Natural killer cell treated with Interleukin-12 subunit alpha and Interleukin-12 subunit beta and Interleukin-15 and Interleukin-18, amount 100 ng/mL, for 72 hours (primary cell): ENCODE data around the gene DCST1. TPM values are rescaled to one million over a fixed set of nuclear protein-coding genes. Genes with fewer than 3 reads are reported as not detected.

Experiments
- ATAC-seq, 2 donors: fragments of 150-1000 bp; cut with Tn5 transposase in 1 of 2; sonication (Bioruptor Pico), chemical (Tn5 transposase) in 1 of 2; 2 replicates each; pipeline ENCODE4 v1.10.0; 2021
- DNase-seq: peaks from one replicate; pipeline ENCODE4 v3.0.0; 2022; ENCODE audit warnings: low spot score
- H3K27ac Mint-ChIP-seq, 2 donors: 1 replicate in 1 of 2; 2 replicates in 1 of 2; pipeline ENCODE4 v1.8.0; 2022; ENCODE audit warnings: mixed read lengths in 2 of 2, mild to moderate bottlenecking in 1 of 2, moderate library complexity in 1 of 2
- H3K27me3 Mint-ChIP-seq, 2 donors: 1 replicate in 1 of 2; 2 replicates in 1 of 2; pipeline ENCODE4 v1.8.0; 2022; ENCODE audit warnings: mixed read lengths in 2 of 2
- H3K36me3 Mint-ChIP-seq: one replicate; pipeline ENCODE4 v1.8.0; 2022; ENCODE audit warnings: mixed read lengths
- H3K4me1 Mint-ChIP-seq, 2 donors: 1 replicate in 1 of 2; 2 replicates in 1 of 2; pipeline ENCODE4 v1.8.0; 2022; ENCODE audit warnings: low read depth in 2 of 2, mixed read lengths in 2 of 2, mild to moderate bottlenecking in 1 of 2
- H3K4me3 Mint-ChIP-seq: one replicate; pipeline ENCODE4 v1.8.0; 2022; ENCODE audit warnings: mixed read lengths
- H3K9me3 Mint-ChIP-seq: 2 replicates; pipeline ENCODE4 v1.8.0; 2022; ENCODE audit warnings: mixed read lengths
- total RNA-seq, 2 donors: library from RNA; stranded (reverse); gene quantifications; one replicate each; pipeline ENCODE4 v1.2.3, GENCODE V29; 2022

DCST1 gene
- total RNA-seq, 2 donors from 2014 or later = not detected

DNA sequence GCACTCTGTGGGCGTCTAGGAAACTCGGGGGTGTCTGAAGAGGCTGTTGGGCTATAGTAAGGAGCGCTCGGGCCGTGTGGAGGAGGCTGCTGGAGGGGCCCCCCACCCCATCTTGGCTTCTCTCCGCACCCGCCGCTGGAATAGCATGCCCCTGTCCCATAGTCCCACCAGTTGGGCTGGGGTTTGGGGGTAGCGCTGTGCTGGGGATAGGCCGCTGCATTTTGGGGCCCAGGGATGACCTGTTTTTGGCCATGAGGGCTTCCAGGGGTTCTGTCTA, 45.5 kb downstream of the DCST1 start:
- Mint-ChIP-seq H3K27me3 (peaks cover 26 to 36% of the 10 kb centered on the region in 2 donors), H3K4me1 (peaks cover 25% of the 10 kb centered on the region in 2 donors), H3K36me3 (peaks cover 6% of the 10 kb centered on the region), H3K27ac (no peak overlapping the region), H3K4me3 (peak overlapping the region; percentile 65), H3K9me3 (no peaks in the 10 kb centered on the region)
- ATAC-seq (no peak), DNase-seq (peak; percentile 57)

DNA sequence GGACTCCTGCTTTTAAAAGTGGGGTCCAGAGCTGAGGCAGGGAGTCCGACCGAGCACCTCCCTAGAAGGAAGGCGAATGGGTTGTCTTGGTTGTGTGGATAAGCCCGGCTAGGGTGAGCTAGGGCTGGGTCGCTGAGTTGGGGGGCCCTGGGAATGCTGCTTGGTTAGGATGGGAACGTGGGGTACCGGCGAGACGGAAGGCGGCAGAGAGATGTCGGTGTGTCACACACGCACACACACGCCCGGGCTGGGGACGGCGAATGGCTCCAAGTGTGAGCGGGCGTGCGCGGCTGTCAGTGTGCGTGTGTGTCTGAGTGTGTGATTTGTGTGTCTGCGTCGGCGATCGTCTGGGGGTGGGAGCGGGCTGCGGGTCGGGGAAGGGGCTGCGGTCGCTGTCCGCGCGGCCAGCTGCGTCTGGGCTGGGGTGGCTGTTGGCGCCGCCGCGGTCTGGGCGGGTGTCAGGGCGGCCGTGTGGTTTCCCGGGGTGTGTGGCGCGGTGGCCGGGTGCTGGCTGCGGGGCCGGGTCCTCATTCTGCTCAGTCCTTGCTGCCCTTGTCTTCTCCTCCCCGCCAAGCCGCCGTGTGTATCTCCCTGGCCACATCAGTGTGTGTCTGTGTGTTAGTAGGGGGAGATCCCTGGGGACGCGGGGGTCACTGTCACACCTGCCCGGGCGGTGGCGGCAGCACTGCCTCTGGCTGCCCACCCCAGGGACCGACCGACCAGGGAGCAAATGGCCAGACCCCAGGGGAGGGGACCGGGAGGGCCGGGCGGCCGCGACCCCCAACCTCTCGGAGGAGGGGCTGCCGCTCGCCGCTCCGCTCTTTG, 46.1 kb downstream of the DCST1 start:
- Mint-ChIP-seq H3K36me3 (peaks cover 6% of the 10 kb centered on the region), H3K9me3 (no peaks in the 10 kb centered on the region), H3K4me1 (peaks cover 27 to 30% of the 10 kb centered on the region in 2 donors), H3K27me3 (peaks cover 26 to 36% of the 10 kb centered on the region in 2 donors), H3K4me3 (peak overlapping the region; percentile 65), H3K27ac (no peak overlapping the region)
- peak; percentile 58 for DNase-seq
- ATAC-seq = no peak

DNA sequence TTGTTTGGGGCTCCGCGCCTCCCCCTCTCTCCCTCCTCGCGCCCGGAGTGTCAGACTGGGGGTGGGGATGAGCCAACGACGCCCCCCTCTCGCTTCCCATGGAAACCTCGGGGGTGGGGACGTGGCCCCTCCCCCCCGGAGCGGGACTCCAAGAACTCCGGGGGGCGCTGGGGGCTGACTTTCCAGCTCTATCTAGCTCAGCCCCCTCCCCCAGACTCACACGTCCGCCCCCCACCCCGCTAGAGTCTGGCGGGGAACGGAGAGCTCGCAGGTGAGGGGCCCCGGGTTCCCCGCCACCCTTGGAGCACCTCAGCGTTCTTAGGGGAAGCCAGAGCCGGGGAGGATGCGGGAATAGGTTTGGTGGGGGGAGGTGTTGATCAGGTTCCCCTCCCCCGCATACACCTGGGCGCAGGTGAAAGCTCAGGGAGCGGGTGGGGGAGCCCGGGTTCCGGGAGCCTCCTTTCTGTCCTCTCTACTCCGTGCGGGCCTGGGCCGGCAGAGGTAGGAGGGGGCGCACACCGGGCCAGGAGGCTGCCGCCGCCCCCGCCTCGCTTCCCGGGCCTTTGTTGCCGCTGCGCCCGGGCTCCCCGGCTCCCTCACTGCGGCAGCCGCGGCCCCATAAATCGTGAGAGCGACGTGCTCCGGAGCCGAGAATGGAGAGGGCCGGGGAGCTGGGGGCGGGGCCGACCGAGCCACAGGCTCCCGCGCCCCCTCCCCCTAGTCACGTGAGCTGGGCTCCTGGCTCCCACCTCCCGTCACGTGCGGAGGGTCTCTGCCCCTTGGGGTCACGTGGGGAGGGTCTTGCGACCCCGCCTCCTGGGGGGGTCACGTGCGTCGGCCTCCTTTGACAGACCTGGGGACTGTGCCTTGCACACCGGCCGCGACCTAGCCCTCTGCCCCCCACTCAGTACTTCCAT, 46.9 kb downstream of the DCST1 start:
- peak; percentile 32 for DNase-seq
- no peak for ATAC-seq
- Mint-ChIP-seq H3K27ac (no peak overlapping the region), H3K9me3 (no peaks in the 10 kb centered on the region), H3K4me3 (peak overlapping the region; percentile 81), H3K36me3 (peaks cover 6% of the 10 kb centered on the region), H3K27me3 (peaks cover 26 to 36% of the 10 kb centered on the region in 2 donors), H3K4me1 (peaks cover 31 to 37% of the 10 kb centered on the region in 2 donors)

DNA sequence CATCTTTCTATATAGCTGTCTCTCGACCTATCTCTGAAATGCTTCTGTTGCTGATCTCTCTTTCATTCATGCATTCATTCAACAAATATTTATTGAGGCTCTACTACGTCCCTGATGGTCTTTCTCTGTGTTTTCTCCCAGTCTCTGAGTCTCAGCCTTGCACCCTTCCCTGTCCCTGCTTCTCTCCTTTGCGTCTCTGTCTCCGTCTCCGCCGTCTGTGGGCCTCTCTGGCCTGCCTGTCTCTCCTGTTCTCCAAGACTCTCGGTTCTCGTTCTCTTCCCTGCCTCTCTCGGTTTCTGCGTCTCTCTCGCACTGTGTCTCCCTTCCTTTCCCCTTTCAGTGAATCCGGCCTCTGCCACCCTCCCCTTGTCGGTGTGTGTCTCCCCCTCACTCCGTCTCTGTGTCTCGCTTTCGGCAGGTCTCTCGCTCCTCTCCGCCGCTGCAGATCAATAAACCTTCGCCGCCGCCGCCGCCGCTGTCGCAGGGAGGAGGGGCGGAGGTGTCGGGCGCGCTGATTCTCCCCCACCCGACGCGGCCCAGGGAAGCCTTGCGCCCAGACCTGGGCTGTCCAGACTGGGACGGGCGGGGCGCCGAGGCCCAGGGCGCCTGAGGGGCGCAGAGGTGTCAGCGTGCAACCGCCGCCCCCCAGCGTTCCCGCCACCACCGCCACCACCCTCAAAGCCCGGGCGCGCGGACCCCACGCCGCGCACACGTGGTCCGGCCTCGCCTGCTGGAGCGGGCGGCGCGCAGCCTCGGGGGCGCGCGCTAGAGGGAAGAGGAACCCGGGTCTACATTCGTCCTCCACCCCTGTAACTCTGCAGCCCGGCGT, 48.1 kb downstream of the DCST1 start:
- no peak for ATAC-seq
- Mint-ChIP-seq H3K27ac (peak overlapping the region in 1 of 2 donors; percentile 3), H3K36me3 (peaks cover 6% of the 10 kb centered on the region), H3K4me1 (peaks cover 34 to 38% of the 10 kb centered on the region in 2 donors), H3K4me3 (peak overlapping the region; percentile 81), H3K27me3 (peaks cover 26 to 36% of the 10 kb centered on the region in 2 donors), H3K9me3 (no peaks in the 10 kb centered on the region)
- DNase-seq = no peak

GRCh38 chr1:155082301-155083051, 48.9 kb downstream of the DCST1 start:
- H3K9me3 Mint-ChIP-seq = no peaks in the 10 kb centered on the region
- peaks cover 6% of the 10 kb centered on the region for H3K36me3 Mint-ChIP-seq
- peaks cover 26 to 36% of the 10 kb centered on the region in 2 donors for H3K27me3 Mint-ChIP-seq
- DNase-seq (no peak), ATAC-seq (no peak)
- H3K27ac Mint-ChIP-seq = no peak overlapping the region
- peak overlapping the region; percentile 27 for H3K4me3 Mint-ChIP-seq
- peaks cover 34 to 38% of the 10 kb centered on the region in 2 donors for H3K4me1 Mint-ChIP-seq

GRCh38 chr1:155083052-155083541, 49.5 kb downstream of the DCST1 start:
- no peak overlapping the region for H3K4me3 Mint-ChIP-seq
- no peaks in the 10 kb centered on the region for H3K9me3 Mint-ChIP-seq
- no peak overlapping the region for H3K27ac Mint-ChIP-seq
- H3K36me3 Mint-ChIP-seq = peaks cover 6% of the 10 kb centered on the region
- DNase-seq (no peak), ATAC-seq (no peak)
- peaks cover 26 to 36% of the 10 kb centered on the region in 2 donors for H3K27me3 Mint-ChIP-seq
- H3K4me1 Mint-ChIP-seq = peaks cover 34 to 38% of the 10 kb centered on the region in 2 donors

GRCh38 chr1:155083865-155084721, 50.5 kb downstream of the DCST1 start:
- peak overlapping the region; percentile 90 to 91 for H3K27ac Mint-ChIP-seq
- DNase-seq (no peak), ATAC-seq (no peak)
- peak overlapping the region; percentile 92 for H3K4me3 Mint-ChIP-seq
- H3K4me1 Mint-ChIP-seq = peaks cover 34 to 38% of the 10 kb centered on the region in 2 donors
- H3K27me3 Mint-ChIP-seq = peaks cover 26 to 35% of the 10 kb centered on the region in 2 donors
- H3K36me3 Mint-ChIP-seq = peaks cover 6% of the 10 kb centered on the region
- H3K9me3 Mint-ChIP-seq = no peaks in the 10 kb centered on the region

- Mint-ChIP-seq H3K4me3 (peak overlapping the region; percentile 92), H3K9me3 (no peaks in the 10 kb centered on the region), H3K36me3 (peaks cover 6% of the 10 kb centered on the region), H3K4me1 (peaks cover 26 to 30% of the 10 kb centered on the region in 2 donors), H3K27ac (peak overlapping the region; percentile 90 to 91), H3K27me3 (peaks cover 18 to 27% of the 10 kb centered on the region in 2 donors)
- DNase-seq = peak; percentile 93
- peak; percentile 92 to 93 for ATAC-seq
These were observed 51.3 kb downstream of the DCST1 start for GRCh38 chr1:155084722-155085503.

GRCh38 chr1:155085504-155086127, 52.0 kb downstream of the DCST1 start:
- peak; percentile 80 for DNase-seq
- Mint-ChIP-seq H3K27ac (peak overlapping the region; percentile 90 to 91), H3K27me3 (peaks cover 17 to 24% of the 10 kb centered on the region in 2 donors), H3K36me3 (peaks cover 6% of the 10 kb centered on the region), H3K9me3 (no peaks in the 10 kb centered on the region), H3K4me1 (peaks cover 25 to 30% of the 10 kb centered on the region in 2 donors), H3K4me3 (peak overlapping the region; percentile 92)
- peak; percentile 25 to 43 for ATAC-seq

GRCh38 chr1:155086128-155086741, 52.6 kb downstream of the DCST1 start:
- Mint-ChIP-seq H3K27ac (no peak overlapping the region), H3K9me3 (no peaks in the 10 kb centered on the region), H3K4me3 (peak overlapping the region; percentile 52), H3K27me3 (peaks cover 17 to 21% of the 10 kb centered on the region in 2 donors), H3K4me1 (peaks cover 24 to 31% of the 10 kb centered on the region in 2 donors), H3K36me3 (peaks cover 6% of the 10 kb centered on the region)
- ATAC-seq (peak in 1 of 2 donors; percentile 25), DNase-seq (peak; percentile 81)
